ENCODE results near the gene DNMT3A.

DNMT3A gene

DNA sequence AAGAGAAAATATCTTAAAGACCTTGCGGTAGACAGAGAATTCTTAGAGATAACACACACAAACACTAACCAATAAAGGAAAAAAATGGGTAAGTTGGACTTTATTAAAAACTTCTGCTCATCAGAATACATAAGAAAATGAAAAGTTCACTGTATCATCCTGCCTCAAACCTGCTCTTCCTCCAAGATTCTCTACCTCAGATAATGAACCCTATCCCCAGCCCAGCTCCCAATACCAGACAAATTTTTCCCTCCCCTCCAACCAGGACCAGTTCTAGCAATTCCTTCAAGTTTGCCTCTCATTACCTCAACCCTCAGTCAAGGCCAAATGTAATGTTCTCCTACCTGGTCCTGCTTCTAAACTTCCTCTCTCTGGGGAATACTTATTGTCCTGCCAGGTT lies 79.4 kb downstream of the DNMT3A start:
- no peak for DNase-seq

DNA sequence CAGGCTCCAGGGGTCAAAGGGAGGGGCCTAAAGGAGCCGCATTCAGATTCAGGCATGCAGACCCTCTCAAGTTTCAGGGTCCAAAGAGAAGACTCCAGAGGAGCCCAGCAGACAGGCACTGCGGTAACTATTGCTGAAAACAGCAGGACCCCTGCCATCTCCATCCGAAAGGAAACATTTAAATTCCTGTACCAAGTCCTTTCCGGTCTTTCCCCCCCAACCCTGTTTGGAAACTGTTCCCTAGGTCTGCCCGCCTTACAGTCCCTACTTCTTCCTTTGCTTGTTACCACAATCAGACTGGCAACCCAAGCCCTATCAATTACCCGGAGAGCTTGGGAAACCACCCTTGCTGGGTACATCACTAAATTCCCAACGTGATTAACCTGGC lies 82.0 kb downstream of the DNMT3A start:
- no peak for DNase-seq

DNA sequence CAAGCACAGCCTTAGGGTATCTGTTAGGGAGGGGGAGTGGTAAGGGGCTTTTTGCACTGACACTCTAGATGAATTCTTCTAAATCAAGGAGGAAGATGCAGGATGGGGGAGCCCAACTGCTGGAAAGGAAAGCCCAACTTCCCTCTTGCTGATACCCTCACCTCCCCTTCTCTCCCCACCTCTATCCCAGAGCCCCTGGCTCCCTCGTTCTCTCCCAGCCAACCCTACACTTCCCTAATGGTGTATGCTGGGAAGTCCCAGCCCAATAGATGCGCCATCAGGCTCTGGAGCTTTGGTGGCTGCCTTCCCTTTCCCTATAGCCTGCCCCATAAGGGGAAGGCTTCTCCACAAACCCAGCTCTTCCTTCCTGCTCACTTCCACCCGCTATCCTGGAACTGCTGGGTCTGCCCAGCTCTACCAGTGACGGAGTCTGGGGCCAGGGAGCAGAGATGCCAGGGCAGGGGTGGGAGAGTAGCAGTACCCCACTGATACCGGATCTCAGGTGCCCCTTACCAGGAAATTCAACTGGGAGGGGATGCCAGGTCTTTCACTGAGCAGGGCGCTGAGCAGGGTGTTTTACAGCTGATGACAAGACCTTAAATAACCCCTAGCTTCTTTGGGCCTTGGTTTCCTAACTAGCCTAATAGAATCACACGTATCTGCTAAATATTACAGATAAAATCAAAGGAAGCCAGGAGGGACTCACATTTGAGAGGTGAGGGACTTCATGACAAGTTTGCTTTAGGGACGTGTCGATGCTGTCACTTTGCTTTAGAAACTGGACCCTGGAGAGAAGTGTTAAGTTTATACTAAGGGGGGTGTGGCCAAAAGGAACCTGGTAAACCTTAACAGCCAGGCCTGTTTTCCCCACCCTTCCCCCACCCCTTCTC lies 82.6 kb downstream of the DNMT3A start:
- DNase-seq = no peak

DNA sequence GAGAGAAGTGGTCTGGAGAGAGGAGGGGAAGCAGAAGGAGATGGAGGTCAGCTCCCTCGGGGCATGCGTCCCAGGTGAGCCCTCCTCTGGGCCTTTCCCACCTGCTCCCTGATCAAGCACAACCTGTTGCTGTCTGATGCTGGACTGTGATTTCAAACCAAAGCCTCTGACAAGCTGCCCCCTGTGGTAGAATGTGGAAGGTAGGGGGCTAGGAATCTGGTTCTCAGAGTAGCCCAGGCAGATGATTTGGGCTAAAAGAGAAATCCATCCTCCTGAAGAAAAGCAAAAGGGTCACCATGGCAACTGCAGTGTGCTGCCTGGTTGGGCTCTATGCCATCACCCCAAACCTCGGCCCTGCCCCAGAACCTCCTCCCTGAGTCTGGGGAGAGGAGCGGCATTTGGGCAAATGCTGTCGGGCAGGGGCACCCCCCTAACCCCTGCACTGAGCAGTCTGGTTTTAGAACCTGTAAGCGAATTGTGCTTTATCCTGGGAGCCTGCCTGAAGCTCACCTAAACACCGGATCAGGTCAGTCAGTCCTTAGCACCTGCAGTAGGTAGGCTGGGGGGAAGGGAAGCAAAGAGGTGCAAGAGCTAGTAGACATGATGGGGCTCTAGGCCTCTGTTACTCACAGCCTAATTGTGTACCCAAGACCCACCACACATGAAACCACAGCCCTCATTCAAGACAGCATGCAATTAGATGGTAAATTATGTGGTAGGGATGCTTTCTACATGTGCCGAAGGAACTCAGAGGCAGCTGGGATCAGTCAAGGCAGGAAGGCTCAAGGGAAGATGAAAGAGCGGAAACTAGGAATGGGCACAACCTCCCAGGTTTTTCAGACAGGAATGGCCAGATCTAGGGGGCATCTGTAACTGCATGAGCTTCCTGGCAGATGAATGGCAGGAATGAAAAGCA lies 83.5 kb downstream of the DNMT3A start:
- peak in 4 of 56 donors; percentile 27 to 43 (median 34) for DNase-seq

DNA sequence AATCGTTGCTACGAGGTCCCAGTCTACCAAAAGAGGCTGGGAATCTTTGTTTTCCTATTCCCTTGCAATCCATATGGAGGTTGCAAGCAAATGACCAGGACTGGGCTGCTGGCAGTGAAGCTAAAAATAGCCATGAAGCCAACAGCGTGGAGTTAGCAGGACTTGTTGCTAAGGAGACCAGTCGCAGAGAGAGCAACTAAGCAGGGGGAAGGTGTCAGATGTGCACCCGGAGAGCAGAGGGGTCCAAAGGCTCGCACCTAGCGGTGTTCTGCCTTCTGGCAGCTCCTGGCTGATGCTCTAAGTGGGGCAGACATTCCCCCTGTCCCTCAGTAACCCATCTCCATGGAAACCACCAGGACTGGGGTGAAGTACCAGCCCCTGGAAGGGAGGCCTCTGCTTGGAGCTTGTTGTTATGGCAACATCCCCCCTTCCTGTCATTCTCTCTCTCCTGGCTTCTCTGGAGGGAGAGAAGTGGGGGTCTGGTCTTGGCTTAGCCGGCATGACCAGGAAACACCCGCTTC lies 84.6 kb downstream of the DNMT3A start:
- peak in 24 of 56 donors; percentile 14 to 74 (median 36) for DNase-seq

DNA sequence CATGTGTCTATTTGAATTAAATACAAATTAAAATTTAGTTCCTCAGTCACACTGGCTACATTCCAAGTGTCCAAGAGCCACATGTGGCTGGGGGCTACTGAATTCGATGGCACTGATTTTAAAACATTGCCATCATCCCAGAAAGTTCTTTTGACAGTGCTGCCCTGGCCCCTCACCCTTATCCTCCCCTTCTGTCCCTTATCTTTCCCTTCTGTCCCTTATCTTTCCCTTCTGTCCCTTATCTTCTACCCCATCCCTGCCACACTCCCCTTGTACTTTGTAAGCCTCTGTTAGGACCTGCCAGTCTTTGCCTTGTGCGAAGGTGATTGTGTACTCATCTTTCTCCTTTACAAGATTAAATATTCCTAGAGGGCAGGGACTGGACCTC lies 85.2 kb downstream of the DNMT3A start:
- DNase-seq = no peak

DNA sequence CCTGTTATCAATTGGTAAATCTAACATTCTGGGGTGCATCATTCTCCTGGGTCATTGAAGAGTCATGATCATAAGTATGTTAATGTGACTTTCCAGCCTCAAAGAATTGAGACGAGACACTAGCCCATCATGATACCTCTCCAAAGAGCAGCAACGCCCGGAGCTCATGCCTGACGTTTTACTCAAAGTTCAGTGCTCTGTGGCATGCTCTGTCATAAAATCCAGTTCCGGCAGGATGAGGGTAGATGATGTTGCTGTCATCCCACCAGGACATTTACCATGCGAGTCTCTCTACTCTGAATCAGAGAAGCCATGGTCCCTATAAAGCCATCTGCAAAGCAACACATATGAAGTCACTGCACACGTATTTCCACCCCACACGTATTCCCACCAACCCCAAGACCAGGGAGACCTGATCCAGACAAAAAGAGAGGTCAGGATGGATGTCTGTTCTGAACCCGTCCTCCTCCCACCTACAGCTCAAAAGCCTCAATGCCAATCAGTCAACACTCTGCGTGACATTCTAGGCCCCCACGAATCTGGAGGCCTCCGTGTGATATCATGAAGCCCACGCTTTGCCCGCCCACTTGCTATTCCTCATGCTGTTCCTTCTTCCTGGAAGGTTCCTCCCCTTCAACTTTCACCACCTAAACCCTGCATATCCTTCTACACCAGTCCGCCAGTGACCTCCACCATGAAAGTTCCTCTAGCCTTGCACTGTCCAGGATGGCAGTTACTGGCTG lies 85.8 kb downstream of the DNMT3A start:
- peak in 25 of 56 donors; percentile 15 to 81 (median 56) for DNase-seq

DNA sequence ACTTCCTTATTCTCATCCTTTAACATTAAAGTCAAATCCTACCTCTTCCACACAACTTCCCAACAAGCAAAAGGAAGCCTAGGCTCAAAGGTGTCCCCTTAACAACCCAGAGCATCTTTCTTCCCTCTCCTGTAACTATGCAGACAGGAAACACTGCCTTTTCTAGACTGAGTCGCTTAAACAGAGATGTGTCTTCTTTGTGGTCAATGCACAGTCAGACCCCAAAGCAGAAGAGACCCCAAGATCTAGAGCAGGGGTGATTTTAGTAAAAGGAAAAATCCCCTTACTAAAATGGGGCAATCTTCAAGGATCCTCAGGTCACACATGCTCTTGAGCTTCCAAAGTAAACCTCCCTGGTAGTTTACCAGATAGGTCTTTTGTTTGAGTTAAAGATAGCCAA lies 86.8 kb downstream of the DNMT3A start:
- no peak for DNase-seq

DNA sequence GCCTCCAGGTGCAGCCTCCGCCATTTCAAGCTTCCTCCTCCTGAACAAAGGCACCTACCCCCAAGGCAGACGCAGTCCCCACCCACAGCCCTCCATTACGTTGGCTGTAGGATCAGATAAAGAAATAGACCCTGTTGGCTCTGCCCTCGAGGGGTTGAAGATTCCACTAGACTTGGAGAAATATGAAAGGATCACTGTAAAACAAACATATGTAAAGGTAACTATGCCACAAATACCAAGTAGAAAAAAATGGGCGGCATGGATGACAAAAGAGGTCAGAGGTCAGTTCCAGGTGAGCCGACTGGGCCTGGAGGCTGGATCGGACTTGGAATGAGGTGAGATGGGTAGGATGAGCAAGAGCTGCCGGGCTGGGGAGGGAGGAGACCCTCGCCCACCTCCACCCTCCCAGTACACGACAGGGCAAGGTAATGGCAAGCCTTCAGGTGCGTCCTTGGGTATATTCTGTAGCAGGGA lies 88.5 kb downstream of the DNMT3A start:
- DNase-seq = no peak

DNA sequence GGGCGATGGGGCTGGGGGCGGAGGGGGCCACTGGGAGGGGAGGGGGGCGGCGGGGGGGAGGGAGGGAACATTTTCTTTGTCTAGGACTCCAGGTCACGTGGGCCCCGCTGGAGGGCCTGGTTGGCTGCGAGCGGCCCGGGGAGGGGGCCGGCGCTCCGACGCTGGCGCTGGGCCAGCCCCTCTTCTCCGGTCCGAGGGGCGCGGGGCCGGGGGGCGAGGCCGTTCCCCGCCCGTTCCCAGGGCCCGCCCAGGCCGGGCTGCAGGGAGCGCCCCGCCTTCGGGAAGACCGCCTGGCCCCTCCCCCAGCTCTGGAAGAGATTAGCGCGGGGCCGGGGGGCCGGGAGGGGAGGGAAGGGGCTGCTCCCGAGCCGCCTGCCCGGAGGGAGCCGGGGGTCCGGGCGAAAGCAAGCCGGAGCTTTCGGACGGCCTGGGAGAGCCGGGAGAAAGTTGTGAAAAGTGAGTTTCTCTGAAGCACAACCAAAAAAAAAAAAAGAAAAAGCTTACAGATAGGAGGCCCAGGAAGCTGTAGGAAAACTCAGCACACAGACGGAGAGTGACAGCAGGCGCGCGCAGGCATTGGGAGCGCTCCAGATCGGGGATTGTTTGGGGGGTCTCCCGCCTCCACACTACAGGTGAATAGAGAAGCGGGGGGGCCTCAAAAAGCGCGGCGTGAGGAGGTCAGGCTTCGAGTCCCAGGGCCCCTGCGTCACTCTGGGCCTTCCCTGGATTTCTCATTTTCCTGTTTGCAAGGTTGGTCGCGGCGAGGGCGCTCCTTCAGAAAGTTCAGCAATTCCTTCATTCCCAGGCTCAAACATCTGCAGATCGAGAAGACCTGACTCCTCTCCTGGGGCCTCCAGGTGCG lies 89.2 kb downstream of the DNMT3A start:
- DNase-seq = peak in 18 of 56 donors; percentile 13 to 60 (median 28)

DNA sequence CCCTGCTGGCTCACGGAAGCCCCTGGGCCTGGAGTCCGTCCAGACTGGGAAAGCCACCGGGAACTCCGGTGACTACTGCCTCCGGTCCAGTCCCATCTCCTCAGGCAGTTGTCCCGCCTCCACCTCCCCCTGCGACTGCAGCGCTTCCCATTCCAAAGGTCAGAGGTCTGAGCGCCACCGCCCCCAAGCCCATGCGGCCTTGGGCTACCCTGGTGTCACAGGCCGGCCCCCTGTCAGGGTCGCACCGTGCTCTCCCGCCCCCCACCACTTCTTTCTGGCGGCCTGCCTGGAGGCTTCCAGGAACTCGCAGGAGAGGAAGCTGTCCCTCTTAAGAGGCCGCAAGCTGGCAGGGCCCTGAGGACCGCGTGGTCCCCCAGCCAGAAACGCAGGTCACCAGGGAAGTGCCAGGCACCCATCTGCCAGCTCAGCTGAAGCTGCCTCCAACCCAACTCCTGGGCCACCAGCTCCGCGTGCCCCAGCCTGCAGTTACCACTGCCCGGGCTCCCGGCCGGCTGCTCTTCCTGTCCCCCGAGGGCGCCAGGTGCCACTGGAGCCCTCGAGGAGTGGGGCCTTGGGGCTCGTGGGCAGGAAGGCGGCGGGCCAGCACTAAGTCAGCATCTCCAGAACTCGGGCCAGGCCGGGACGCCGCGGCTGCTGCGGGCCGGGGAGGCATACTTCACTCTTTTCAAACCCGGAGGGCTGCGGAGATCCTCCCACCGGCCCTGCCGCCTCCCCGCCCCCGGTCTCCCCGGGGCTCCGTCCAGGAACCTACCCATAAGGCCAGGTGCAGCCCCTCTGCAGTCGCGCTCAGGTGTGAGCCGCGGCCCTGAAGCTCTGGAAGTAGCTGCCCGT lies 90.1 kb downstream of the DNMT3A start:
- peak in 26 of 56 donors; percentile 24 to 59 (median 38) for DNase-seq

DNA sequence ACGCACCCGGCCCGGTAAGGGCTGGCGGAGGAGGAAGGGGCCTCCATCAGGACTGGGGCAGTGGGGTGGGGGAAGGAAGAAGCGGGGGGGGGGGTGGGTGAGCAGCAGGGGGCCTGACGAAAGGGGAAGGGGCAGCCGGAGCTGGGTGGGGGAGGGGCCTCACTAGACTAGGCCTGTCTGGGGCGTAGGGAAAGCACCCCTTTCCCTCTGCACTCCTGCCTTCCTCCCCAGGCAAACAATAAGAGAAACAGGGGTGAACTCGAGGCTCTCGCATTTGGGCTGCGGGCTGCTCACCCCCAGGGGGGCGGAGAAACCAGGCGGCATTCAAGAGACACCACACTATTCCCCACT lies 90.7 kb downstream of the DNMT3A start:
- DNase-seq = peak in 1 of 56 donors; percentile 49

DNA sequence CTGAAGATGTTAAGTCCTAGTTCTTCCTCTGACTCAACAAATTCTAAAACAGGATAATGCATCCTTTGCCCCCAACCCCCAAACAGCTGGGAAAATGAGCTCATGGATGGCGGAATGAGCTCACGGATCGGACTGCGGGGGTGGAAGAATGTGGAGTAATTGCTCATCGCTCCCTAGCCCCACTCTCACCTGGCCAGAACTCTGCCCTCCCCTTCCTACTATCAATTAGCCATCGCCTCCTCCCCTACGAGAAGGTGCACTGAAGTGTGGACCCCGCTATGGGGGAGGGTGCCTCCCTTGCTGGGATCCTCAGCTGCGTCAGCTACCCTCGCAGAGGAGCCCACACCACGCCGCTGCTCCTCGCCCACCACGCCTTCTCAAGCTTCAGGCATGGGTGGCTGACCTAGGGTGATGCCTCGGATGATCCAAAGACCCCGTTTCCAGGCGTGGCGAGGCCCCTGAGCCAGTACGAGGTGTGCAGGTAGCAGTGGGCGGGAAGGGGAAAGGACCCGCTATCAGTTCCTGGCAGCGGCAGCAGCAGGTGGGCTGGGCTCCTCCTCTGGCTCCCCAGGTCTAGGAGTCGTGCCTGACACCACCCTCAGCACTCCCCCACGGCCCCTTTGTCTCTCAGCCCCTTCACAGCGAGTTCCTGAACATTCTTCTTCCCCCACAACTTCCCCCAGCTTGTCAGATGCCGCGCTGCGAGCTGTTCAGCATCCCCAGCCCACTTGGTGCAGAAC lies 91.2 kb downstream of the DNMT3A start:
- peak in 41 of 56 donors; percentile 24 to 91 (median 64) for DNase-seq

DNA sequence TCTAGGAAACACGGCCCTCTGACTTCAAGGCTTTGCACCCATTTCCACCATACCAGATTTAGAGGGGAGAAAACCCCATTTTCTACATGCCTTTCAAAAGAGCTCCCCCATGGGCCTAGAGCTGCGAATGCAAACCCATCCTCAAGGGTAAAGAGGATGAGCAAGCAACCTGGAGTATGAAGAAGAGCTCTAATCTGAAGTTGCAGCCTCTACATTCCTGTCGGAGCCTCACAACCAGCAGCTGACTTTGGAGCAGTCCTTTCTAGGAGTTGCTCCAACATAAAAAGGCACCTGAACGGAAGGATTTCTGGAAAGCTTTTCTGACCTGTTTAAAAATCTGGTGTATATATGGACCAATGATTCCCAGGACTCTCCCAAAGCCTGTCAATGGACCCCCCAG lies 91.9 kb downstream of the DNMT3A start:
- no peak for DNase-seq

DNA sequence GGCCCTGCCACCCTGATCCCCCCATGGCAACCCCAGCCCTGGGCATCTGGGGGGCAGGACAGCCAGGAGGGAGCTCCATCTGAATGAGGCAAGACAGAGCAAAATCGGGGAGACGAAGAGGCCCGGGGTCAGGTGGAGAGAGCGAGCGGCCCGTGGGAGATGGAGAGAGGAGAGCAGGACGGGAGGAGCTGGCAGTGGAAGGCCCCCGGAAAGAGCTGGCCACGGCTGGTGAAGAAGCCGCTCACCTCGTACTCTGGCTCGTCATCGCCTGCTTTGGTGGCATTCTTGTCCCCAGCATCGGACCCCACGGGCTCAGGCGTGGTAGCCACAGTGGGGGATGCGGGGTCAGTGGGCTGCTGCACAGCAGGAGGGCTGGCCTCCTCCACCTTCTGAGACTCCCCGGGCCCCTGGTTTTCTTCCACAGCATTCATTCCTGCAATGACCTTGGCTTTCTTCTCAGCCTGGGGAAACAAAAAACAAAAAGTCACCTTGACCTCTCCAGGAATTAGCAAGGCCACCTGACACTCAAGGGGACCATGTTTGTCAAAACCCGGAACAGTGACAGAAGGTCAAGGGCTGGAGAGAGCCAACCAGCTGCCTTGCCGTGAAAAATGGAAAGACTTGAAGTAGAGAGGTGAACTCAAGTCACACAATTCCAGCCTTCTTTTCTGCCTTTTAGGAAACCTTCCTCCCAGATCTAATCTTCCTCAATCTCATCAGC lies 93.8 kb downstream of the DNMT3A start:
- no peak for DNase-seq

DNA sequence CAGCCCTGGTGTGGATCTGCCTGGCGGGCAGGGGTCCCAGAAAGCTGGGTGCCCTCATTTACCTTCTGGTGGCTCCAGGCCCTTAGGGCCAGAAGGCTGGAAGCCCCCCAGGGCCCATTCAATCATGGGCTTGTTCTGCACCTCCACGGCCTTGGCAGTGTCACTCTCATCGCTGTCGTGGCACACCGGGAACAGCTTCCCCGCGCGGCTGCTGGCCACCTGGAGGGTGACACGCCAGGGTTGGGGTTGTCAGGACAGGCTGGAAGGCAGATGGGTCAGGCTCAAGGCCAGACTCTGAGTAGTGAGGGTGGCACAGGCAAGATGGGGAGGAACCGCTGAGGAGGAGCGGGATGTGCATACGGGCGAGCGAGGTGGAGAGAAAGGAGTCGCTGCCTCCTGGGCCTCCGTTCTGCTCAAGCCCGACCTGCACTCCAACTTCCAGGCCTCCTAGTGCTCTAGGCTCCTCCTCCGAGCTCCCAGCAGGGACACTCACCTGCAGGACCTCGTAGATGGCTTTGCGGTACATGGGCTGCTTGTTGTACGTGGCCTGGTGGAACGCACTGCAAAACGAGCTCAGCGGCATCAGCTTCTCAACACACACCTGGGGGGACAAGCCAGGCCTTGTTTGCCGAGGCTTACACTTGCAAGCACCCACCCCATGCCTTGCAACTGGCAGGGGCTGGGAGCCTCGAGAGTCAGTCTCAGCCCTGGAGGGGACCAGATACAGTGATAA lies 95.0 kb downstream of the DNMT3A start:
- no peak for DNase-seq

DNA sequence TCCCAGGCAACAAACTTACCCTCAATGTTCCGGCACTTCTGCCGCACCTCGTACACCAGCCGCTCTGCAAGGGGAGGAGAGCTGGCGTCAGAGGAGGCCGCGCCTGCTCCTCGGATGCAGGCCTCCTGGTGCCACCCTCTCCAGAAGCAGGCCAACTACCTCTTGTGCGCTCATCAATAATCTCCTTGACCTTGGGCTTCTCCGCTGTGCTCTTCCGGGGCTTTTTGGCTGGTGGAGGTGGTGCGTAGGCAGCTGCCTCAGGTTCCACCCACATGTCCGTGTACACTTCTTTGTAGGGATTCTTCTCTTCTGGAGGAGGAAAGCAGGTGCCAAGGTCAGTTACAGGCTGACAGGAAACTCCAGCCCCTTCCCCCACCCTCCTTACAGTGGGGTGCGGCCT lies 95.7 kb downstream of the DNMT3A start:
- DNase-seq = no peak

Data from nucleus accumbens (tissue), 56 donors.